Hepatocyte (in vitro differentiated cells): Measurements from ENCODE around the gene KCNG4. TPM values are rescaled to one million over a fixed set of nuclear protein-coding genes. Genes with fewer than 3 reads are reported as not detected.

Experiments
- DNase-seq: peaks from one replicate; pipeline ENCODE4 v3.0.0-alpha.2; 2016; ENCODE audit warnings: low spot score
- H2AFZ ChIP-seq: fragments of 200-600 bp; sonication (generic); 2 replicates; pipeline ENCODE4 v1.6.0; 2016; ENCODE audit warnings: antibody characterized with exemption, mild to moderate bottlenecking
- H3K27ac ChIP-seq: fragments of 200-600 bp; sonication (generic); 2 replicates; pipeline ENCODE4 v1.5.1; 2016; ENCODE audit warnings: mild to moderate bottlenecking
- H3K27me3 ChIP-seq: fragments of 200-600 bp; sonication (generic); 2 replicates; pipeline ENCODE4 v1.6.1; 2016
- H3K36me3 ChIP-seq: fragments of 200-600 bp; sonication (generic); replicated peaks from 2 replicates; pipeline ENCODE4 v1.5.1; 2016; ENCODE audit warnings: low read depth; ENCODE audit not compliant: insufficient read depth
- H3K4me1 ChIP-seq: fragments of 200-600 bp; sonication (generic); 2 replicates; pipeline ENCODE4 v1.5.1; 2016; ENCODE audit warnings: mild to moderate bottlenecking, moderate library complexity; ENCODE audit not compliant: insufficient read depth
- H3K4me2 ChIP-seq: fragments of 200-600 bp; sonication (generic); 2 replicates; pipeline ENCODE4 v1.6.0; 2016
- H3K4me3 ChIP-seq: fragments of 200-600 bp; sonication (generic); 2 replicates; pipeline ENCODE4 v1.5.1; 2016; ENCODE audit warnings: mild to moderate bottlenecking
- H3K79me2 ChIP-seq: fragments of 200-600 bp; sonication (generic); 2 replicates; pipeline ENCODE4 v1.6.0; 2017; ENCODE audit warnings: mild to moderate bottlenecking
- H3K9me2 ChIP-seq: fragments of 200-600 bp; sonication (generic); replicated peaks from 2 replicates; pipeline ENCODE4 v1.6.0; 2017; ENCODE audit warnings: mild to moderate bottlenecking; ENCODE audit not compliant: insufficient read depth
- H3K9me3 ChIP-seq: fragments of 200-600 bp; sonication (generic); 2 replicates; pipeline ENCODE4 v1.5.1; 2016; ENCODE audit warnings: low read depth, mild to moderate bottlenecking
- H4K20me1 ChIP-seq: fragments of 200-600 bp; sonication (generic); 2 replicates; pipeline ENCODE4 v1.6.0; 2016; ENCODE audit warnings: mild to moderate bottlenecking; ENCODE audit not compliant: insufficient read depth, poor library complexity, severe bottlenecking
- EZH2 ChIP-seq: fragments of 200-600 bp; sonication (generic); IDR thresholded peaks from 2 replicates; pipeline ENCODE4 v1.6.1; 2016; ENCODE audit warnings: antibody characterized with exemption, mild to moderate bottlenecking, borderline replicate concordance
- EZH2phosphoT487 ChIP-seq: fragments of 200-600 bp; sonication (generic); IDR thresholded peaks from one replicate; pipeline ENCODE4 v1.6.1; 2018; ENCODE audit warnings: antibody characterized with exemption, mild to moderate bottlenecking, low read depth, moderate library complexity; ENCODE audit not compliant: unreplicated experiment, severe bottlenecking
- WGBS: methylation state at CpG from one replicate; pipeline ENCODE4 v1.1.6; 2016; ENCODE audit warnings: low lambda C conversion rate; ENCODE audit errors: missing lambda C conversion rate; 5-methylcytosine and 5-hydroxymethylcytosine counted together
- polyA plus RNA-seq: library from polyadenylated mRNA; unstranded; fragments of >200 nt; fragmentation: Nextera tagmentation; extraction: Ambion mirVana; gene quantifications from 2 replicates; pipeline ENCODE4 v1.2.1, GENCODE V29; 2016
- total RNA-seq: library from RNA; depleted of rRNA; stranded (reverse); fragments of >200 nt; gene quantifications from 2 replicates; pipeline ENCODE4 v1.2.3, GENCODE V29; 2014
- TF ChIP-seq, protein P1 (sequence below): fragments of 200-600 bp; sonication (generic); IDR thresholded peaks from 2 replicates; pipeline ENCODE4 v1.5.1; 2016; ENCODE audit warnings: antibody characterized with exemption, mild to moderate bottlenecking; ENCODE audit not compliant: poor library complexity

Gene KCNG4
- total and polyA plus RNA-seq, 2 experiments from 2014 or later = not detected

DNA sequence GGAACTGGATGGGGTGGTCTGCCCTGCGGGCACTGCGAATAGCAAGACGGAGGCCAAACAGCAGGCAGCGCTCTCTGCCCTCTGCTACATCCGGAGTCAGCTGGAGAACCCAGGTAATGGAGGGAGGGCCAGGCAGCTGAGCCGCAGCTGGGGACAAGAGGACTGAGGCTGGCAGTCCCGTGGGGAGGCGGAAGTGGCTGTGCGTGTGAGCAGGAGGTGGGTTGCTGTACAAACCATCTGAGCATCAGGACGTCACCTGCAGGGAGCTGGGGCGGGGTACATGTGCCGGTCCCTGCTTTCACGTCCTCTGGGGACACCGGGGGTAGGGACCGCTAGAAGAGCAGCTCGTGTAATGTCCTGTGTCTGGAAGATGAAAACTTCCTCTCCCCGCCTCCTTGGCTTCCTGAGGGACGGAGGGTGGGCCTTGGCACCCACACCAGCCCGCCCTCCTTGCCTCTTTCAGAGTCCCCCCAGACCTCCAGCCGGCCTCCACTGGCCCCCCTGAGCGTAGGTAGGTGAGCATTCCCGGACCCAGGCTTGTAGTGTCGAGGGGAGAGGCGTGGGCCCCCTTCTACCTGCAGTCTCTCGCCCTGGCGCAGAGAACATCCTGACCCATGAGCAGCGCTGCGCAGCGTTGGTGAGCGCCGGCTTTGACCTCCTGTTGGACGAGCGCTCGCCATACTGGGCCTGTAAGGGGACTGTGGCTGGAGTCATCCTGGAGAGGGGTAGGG, 45.2 kb downstream of the KCNG4 start:
- Histone ChIP-seq H3K27me3 (no peaks in the 10 kb centered on the region), H3K4me2 (no peak overlapping the region), H3K9me3 (no peaks in the 10 kb centered on the region), H3K9me2 (no peaks in the 10 kb centered on the region), H3K4me1 (no peaks in the 10 kb centered on the region), H3K79me2 (no peaks in the 10 kb centered on the region), H3K36me3 (no peaks in the 10 kb centered on the region), H4K20me1 (no peaks in the 10 kb centered on the region), H3K4me3 (no peak overlapping the region), H2AFZ (no peak overlapping the region), H3K27ac (no peak overlapping the region)
- peak; percentile 3 for DNase-seq
- WGBS = 86% methylated on average over 34 of the region's 34 CpGs
- TF ChIP-seq EZH2phosphoT487 = no peak
- TF ChIP-seq, protein P1, sequence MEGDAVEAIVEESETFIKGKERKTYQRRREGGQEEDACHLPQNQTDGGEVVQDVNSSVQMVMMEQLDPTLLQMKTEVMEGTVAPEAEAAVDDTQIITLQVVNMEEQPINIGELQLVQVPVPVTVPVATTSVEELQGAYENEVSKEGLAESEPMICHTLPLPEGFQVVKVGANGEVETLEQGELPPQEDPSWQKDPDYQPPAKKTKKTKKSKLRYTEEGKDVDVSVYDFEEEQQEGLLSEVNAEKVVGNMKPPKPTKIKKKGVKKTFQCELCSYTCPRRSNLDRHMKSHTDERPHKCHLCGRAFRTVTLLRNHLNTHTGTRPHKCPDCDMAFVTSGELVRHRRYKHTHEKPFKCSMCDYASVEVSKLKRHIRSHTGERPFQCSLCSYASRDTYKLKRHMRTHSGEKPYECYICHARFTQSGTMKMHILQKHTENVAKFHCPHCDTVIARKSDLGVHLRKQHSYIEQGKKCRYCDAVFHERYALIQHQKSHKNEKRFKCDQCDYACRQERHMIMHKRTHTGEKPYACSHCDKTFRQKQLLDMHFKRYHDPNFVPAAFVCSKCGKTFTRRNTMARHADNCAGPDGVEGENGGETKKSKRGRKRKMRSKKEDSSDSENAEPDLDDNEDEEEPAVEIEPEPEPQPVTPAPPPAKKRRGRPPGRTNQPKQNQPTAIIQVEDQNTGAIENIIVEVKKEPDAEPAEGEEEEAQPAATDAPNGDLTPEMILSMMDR = no peak
- no peak for TF ChIP-seq EZH2

DNA sequence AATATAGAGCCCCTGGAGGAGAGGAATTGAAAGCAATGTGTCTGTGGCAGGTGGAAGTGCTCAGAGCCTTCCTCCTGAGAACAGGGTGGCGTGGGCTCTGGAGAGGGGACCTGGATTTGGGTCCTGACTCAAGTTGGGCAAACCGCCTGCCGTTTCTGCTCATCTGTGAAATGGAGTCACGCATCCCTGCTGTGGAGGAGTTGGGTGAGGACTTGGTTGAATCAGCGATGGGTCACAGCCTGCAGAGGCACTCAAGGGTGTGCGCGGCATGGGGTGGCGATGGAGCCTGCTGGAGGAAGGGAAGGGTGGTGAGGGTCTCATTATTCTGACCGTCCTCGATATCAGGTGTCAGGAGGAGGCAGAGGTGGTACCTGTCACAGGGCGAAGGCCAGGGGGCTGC, 45.8 kb downstream of the KCNG4 start:
- Histone ChIP-seq H3K27me3 (no peaks in the 10 kb centered on the region), H3K27ac (no peak overlapping the region), H3K9me2 (no peaks in the 10 kb centered on the region), H3K4me1 (no peaks in the 10 kb centered on the region), H3K9me3 (no peaks in the 10 kb centered on the region), H3K79me2 (no peaks in the 10 kb centered on the region), H3K4me3 (no peak overlapping the region), H2AFZ (no peak overlapping the region), H4K20me1 (no peaks in the 10 kb centered on the region), H3K4me2 (no peak overlapping the region), H3K36me3 (no peaks in the 10 kb centered on the region)
- 93% methylated on average over 11 of the region's 11 CpGs for WGBS
- no peak for TF ChIP-seq EZH2phosphoT487
- TF ChIP-seq, protein P1 = no peak
- no peak for TF ChIP-seq EZH2
- DNase-seq = no peak

DNA sequence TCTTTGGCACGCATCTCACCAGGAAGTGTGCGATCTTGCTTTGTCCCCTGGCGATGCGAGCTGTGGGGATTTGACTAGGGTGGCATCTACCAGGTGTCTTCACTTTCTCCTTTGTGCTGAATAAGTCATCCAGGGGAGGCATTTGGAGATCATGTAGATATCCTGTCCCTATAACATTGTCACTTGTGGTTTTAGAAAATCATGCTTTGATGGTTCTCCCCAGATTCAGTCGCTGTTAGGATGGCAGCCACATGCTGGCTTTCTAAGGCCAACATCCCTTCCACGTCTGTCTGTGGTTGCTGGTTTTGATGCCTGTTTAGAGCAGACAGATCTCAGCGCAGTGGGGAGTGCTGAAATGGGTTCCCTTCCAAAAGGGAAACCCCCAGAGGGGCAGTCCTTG, 46.3 kb downstream of the KCNG4 start:
- H3K9me2 ChIP-seq = no peaks in the 10 kb centered on the region
- no peaks in the 10 kb centered on the region for H3K79me2 ChIP-seq
- H3K27me3 ChIP-seq = no peaks in the 10 kb centered on the region
- WGBS = 85% methylated on average over 7 of the region's 7 CpGs
- TF ChIP-seq, protein P1 = no peak
- TF ChIP-seq EZH2 = no peak
- no peak for TF ChIP-seq EZH2phosphoT487
- no peak for DNase-seq
- no peak overlapping the region for H3K4me3 ChIP-seq
- no peaks in the 10 kb centered on the region for H3K36me3 ChIP-seq
- H3K4me2 ChIP-seq = no peak overlapping the region
- no peak overlapping the region for H2AFZ ChIP-seq
- H3K4me1 ChIP-seq = no peaks in the 10 kb centered on the region
- H3K9me3 ChIP-seq = no peaks in the 10 kb centered on the region
- no peaks in the 10 kb centered on the region for H4K20me1 ChIP-seq
- H3K27ac ChIP-seq = no peak overlapping the region
